Choroid plexus epithelial cell (primary cell): ENCODE results near the gene LYSMD3.

Experiments
- DNase-seq: peaks from one replicate; pipeline ENCODE4 v3.0.0-alpha.2; 2010; ENCODE audit warnings: low read depth
- H3K4me3 ChIP-seq: 2 replicates; pipeline ENCODE4 v1.5.1; 2011; ENCODE audit warnings: low read depth, mild to moderate bottlenecking, control low read depth, low read length, moderate library complexity
- TF ChIP-seq, protein P1 (sequence below): conservative IDR thresholded peaks from 2 replicates; pipeline ENCODE4 v1.5.1; 2011; ENCODE audit warnings: low read depth, mild to moderate bottlenecking, control low read depth, inconsistent platforms, low read length, moderate library complexity

Gene LYSMD3

DNA sequence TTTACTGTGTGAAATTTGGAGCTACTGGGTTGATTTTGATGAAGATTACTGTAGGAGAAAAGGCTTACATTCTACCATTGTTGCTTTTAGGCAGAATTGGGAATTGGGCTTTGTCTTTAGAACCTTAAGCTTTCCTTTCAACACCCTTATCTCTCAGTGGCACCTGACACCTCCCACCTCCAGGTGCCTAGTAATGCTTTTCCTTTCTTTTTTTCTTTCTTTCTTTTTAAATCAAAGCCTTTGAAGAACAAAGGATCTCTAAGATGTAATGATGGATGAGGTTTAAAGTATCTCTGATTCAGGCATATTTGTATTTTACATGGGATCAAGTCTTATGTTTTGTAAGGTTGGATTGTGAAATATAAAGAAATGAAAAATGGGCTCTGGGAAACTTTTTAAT, 26.3 kb upstream of the LYSMD3 start:
- no peak overlapping the region for H3K4me3 ChIP-seq
- TF ChIP-seq, protein P1, sequence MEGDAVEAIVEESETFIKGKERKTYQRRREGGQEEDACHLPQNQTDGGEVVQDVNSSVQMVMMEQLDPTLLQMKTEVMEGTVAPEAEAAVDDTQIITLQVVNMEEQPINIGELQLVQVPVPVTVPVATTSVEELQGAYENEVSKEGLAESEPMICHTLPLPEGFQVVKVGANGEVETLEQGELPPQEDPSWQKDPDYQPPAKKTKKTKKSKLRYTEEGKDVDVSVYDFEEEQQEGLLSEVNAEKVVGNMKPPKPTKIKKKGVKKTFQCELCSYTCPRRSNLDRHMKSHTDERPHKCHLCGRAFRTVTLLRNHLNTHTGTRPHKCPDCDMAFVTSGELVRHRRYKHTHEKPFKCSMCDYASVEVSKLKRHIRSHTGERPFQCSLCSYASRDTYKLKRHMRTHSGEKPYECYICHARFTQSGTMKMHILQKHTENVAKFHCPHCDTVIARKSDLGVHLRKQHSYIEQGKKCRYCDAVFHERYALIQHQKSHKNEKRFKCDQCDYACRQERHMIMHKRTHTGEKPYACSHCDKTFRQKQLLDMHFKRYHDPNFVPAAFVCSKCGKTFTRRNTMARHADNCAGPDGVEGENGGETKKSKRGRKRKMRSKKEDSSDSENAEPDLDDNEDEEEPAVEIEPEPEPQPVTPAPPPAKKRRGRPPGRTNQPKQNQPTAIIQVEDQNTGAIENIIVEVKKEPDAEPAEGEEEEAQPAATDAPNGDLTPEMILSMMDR, result no peak
- DNase-seq, result no peak

DNA sequence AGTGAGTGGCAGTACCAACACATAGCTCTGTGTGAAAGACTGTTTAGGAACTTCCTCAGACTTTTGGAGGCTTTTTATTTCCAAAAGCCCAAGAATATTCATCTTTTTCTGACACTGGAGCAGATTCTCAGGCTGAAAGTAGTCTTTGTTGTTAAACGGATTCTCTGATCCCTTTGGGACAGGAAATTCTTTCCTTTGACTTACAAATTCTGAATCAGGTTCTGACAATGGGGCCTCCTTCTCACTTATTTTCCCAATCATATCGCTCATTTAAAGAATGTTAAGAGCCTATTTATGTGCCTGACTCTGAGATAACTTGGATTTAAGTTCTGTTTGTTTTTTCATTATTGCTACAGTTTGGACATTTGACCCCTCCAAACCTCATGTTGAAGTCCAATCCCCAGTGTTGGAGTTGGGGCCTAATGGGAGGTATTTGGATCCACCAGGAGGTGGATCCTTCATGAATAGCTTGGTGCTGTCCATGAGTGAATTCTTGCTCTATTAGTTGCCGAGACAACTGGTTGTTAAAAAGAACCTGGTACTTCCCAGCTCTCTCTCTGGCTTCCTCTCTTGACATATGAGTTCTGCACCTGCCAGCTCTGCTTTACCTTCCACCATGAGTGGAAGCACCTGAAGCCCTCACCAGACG, 25.1 kb upstream of the LYSMD3 start:
- TF ChIP-seq, protein P1, result no peak
- no peak overlapping the region for H3K4me3 ChIP-seq
- DNase-seq, result no peak

DNA sequence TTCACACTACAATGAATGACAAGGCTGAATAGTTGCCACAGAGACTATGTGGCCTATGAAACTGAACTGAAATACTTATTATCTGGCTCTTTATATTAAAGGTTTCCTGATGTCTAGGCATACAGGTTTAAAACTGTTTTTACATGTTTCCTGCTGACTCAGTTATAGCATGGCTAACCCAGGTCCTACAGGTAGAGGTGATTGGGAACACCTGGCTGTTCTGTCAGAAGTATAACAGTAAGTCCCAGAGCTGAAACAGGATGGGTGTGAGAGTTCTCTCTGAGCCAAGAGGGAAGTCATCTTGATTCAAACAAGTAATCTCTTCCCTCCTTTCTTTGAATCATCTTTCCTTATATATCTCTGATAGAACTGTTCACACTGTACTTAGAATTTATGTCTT, 24.3 kb upstream of the LYSMD3 start:
- TF ChIP-seq, protein P1, result no peak
- no peak overlapping the region for H3K4me3 ChIP-seq
- no peak for DNase-seq

DNA sequence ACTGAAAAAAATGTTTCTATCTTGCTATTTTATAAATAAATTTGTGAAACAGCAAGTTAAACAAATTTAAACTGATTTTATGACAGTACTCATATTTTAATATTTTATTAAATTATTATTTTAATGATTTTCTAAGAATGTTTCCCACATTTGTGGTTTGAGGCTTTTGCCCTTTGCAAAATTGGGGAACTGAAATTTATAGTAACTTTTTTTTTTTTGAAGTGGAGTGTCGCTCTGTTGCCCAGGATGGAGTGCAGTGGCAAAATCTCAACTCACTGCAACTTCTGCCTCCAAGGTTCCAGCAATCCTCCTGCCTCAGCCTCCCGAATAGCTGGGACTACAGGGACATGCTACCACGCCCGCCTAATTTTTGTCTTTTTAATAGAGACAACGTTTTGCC, 22.0 kb upstream of the LYSMD3 start:
- DNase-seq, result no peak
- TF ChIP-seq, protein P1, result no peak
- H3K4me3 ChIP-seq, result no peak overlapping the region

DNA sequence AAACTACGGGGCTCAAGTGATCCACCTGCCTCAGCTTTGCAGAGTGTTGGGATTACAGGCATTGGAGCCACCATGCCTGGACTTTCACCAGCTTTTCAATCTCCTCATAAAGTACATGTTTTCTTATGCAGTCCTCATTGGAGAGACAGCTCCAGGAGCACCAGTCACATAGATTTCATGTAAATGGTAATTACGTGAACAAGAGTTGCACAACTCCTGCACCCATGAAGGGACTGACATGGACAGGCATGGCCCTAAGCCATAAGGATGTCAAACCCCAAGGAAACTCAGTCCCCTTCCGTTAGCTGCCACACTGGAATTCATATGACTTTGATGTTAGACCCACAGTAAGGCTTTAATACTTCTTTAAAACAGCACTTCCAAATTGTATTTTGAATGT, 21.6 kb upstream of the LYSMD3 start:
- no peak overlapping the region for H3K4me3 ChIP-seq
- DNase-seq, result no peak
- TF ChIP-seq, protein P1, result no peak

DNA sequence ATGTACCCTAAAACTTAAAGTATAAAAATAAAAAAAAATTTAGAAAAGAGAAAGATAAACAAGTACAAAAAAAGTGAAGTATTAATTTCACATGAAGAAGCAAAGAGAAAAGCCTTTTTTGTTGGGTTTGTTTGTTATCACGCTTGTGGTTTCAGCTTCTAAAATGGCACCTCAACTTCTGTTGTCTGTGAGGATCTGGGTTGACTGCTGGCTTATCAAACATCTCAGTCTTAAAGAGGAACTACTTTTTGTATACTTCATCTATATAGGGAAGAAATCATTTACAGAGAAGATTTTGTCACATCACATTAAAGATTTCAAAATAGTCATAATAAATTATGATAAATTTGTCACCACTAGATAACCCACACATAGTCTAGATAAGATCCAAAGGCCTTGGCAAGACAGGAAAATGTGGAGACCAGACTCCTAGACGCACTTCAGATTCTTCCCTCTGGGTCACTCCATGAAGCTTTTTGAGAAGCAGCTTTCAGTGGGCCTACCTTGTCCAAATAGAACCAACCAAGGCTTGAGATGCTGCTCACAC, 20.4 kb upstream of the LYSMD3 start:
- no peak for DNase-seq
- no peak overlapping the region for H3K4me3 ChIP-seq

More for the DNA sequence above, 20.4 kb upstream of the LYSMD3 start:
- TF ChIP-seq, protein P1, result no peak
